ENCODE results near the gene MTURN. TPM values are rescaled to one million over a fixed set of nuclear protein-coding genes. Genes with fewer than 3 reads are reported as not detected.

MTURN gene
- total and polyA plus RNA-seq, 3 experiments from 2014 or later: 4.9 to 6.2 (median 4.9) TPM

- POLR2A ChIA-PET: no interaction called here
- H3K9me3 ChIP-seq (ENCODE audit: low read length): no peaks in the 10 kb centered on the region
- no peak overlapping the region for H3K27ac ChIP-seq (ENCODE audit: low read depth, low read length)
- DNase-seq: no peak
- H3K9me3 Mint-ChIP-seq: peaks cover 3 to 14% (median 12%) of the 10 kb centered on the region in 5 donors
- H3K4me3 Mint-ChIP-seq: no peak overlapping the region
- CTCF ChIA-PET: no interaction called here
- H3K27me3 ChIP-seq (ENCODE audit: insufficient read depth, low read length, poor library complexity, severe bottlenecking): no peaks in the 10 kb centered on the region
- H3K4me1 Mint-ChIP-seq: no peaks in the 10 kb centered on the region
- H3K36me3 ChIP-seq (ENCODE audit: insufficient read depth, low read length): no peaks in the 10 kb centered on the region
- H3K27ac Mint-ChIP-seq: no peak overlapping the region
- no peaks in the 10 kb centered on the region for H3K27me3 Mint-ChIP-seq
- H3K4me3 ChIP-seq (ENCODE audit: low read length): no peak overlapping the region
- H3K4me1 ChIP-seq (ENCODE audit: insufficient read depth, low read length): no peaks in the 10 kb centered on the region
- peaks cover 2 to 10% (median 4%) of the 10 kb centered on the region in 3 donors for H3K36me3 Mint-ChIP-seq
These were observed 61.6 kb downstream of the MTURN start for GRCh38 chr7:30196408-30196807.

DNA sequence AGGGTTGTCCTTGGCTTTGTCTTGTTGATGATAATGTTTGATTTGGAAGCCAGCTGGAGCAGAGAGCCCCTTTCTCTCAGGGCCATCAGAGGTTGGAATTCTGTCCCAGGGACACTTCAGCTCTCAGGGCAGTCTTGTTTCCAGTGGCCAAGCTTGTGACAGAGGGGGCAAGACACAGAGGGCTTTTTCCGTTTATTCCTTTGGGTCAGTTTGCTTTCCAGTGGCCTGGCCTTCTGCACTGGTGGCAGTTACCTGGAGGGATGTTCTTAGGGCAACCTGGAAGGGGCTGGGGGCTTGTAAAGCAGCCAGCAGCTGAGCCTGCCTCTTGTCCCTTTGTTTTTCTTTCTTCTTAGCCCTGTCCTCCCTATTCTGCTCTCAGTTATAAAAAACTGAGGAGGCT, 62.7 kb downstream of the MTURN start:
- Histone ChIP-seq H3K36me3 (ENCODE audit: insufficient read depth, low read length) (no peaks in the 10 kb centered on the region), H3K4me3 (ENCODE audit: low read length) (no peak overlapping the region), H3K27ac (ENCODE audit: low read depth, low read length) (no peak overlapping the region), H3K27me3 (ENCODE audit: insufficient read depth, low read length, poor library complexity, severe bottlenecking) (no peaks in the 10 kb centered on the region), H3K9me3 (ENCODE audit: low read length) (no peaks in the 10 kb centered on the region), H3K4me1 (ENCODE audit: insufficient read depth, low read length) (no peaks in the 10 kb centered on the region)
- Mint-ChIP-seq H3K4me3 (no peak overlapping the region), H3K4me1 (no peaks in the 10 kb centered on the region), H3K27me3 (no peaks in the 10 kb centered on the region), H3K36me3 (peaks cover 2 to 10% (median 4%) of the 10 kb centered on the region in 3 donors), H3K9me3 (peaks cover 3 to 14% (median 12%) of the 10 kb centered on the region in 5 donors), H3K27ac (no peak overlapping the region)
- CTCF ChIA-PET: no interaction called here
- POLR2A ChIA-PET: no interaction called here
- DNase-seq: no peak

- Mint-ChIP-seq H3K4me1 (no peaks in the 10 kb centered on the region), H3K27me3 (no peaks in the 10 kb centered on the region), H3K27ac (no peak overlapping the region), H3K36me3 (peaks cover 2 to 10% (median 4%) of the 10 kb centered on the region in 3 donors), H3K9me3 (peaks cover 3 to 14% (median 12%) of the 10 kb centered on the region in 5 donors), H3K4me3 (no peak overlapping the region)
- Histone ChIP-seq H3K27ac (ENCODE audit: low read depth, low read length) (no peak overlapping the region), H3K9me3 (ENCODE audit: low read length) (no peaks in the 10 kb centered on the region), H3K4me3 (ENCODE audit: low read length) (no peak overlapping the region), H3K36me3 (ENCODE audit: insufficient read depth, low read length) (no peaks in the 10 kb centered on the region), H3K27me3 (ENCODE audit: insufficient read depth, low read length, poor library complexity, severe bottlenecking) (no peaks in the 10 kb centered on the region), H3K4me1 (ENCODE audit: insufficient read depth, low read length) (no peaks in the 10 kb centered on the region)
- ChIA-PET POLR2A (no interaction called here), CTCF (no interaction called here)
- DNase-seq: no peak
These were observed 64.5 kb downstream of the MTURN start for GRCh38 chr7:30199271-30199670.

DNA sequence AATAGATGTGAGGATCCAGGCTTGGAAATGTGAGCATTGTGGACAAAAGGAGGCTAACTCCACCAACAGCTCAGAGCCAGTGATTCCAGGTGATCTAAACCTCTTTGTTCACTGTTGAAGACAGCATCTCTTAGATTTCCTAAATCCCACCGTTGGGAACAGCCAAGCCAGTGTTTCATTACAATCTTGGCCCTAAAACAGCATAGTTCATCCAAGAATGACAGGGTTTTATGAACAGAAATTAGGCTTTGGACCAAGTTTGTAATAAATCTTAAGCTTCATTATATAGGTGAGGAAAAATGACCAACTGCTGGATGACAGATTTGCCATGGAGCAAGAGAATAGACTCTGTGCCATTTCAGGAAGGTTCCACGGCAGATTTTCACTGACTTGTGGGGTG, 65.8 kb downstream of the MTURN start:
- H3K9me3 ChIP-seq (ENCODE audit: low read length): no peaks in the 10 kb centered on the region
- Mint-ChIP-seq H3K4me1 (no peaks in the 10 kb centered on the region), H3K4me3 (no peak overlapping the region), H3K36me3 (peaks cover 1 to 7% (median 4%) of the 10 kb centered on the region in 3 donors), H3K27ac (no peak overlapping the region), H3K27me3 (no peaks in the 10 kb centered on the region), H3K9me3 (peaks cover 1 to 12% (median 7%) of the 10 kb centered on the region in 5 donors)
- no peak overlapping the region for H3K4me3 ChIP-seq (ENCODE audit: low read length)
- POLR2A ChIA-PET: no interaction called here
- no peaks in the 10 kb centered on the region for H3K27me3 ChIP-seq (ENCODE audit: insufficient read depth, low read length, poor library complexity, severe bottlenecking)
- no peak for DNase-seq
- no peak overlapping the region for H3K27ac ChIP-seq (ENCODE audit: low read depth, low read length)
- CTCF ChIA-PET: no interaction called here
- H3K36me3 ChIP-seq (ENCODE audit: insufficient read depth, low read length): no peaks in the 10 kb centered on the region
- H3K4me1 ChIP-seq (ENCODE audit: insufficient read depth, low read length): no peaks in the 10 kb centered on the region

- Histone ChIP-seq H3K4me1 (ENCODE audit: insufficient read depth, low read length) (no peaks in the 10 kb centered on the region), H3K27ac (ENCODE audit: low read depth, low read length) (no peak overlapping the region), H3K36me3 (ENCODE audit: insufficient read depth, low read length) (no peaks in the 10 kb centered on the region), H3K27me3 (ENCODE audit: insufficient read depth, low read length, poor library complexity, severe bottlenecking) (no peaks in the 10 kb centered on the region), H3K4me3 (ENCODE audit: low read length) (no peak overlapping the region), H3K9me3 (ENCODE audit: low read length) (no peaks in the 10 kb centered on the region)
- Mint-ChIP-seq H3K36me3 (peaks cover 0 to 6% (median 2%) of the 10 kb centered on the region in 3 donors), H3K27me3 (no peaks in the 10 kb centered on the region), H3K4me3 (no peak overlapping the region), H3K9me3 (peaks cover 0 to 8% (median 3%) of the 10 kb centered on the region in 5 donors), H3K4me1 (no peaks in the 10 kb centered on the region), H3K27ac (no peak overlapping the region)
- POLR2A ChIA-PET: no interaction called here
- no peak for DNase-seq
- CTCF ChIA-PET: no interaction called here
These were observed 66.4 kb downstream of the MTURN start for GRCh38 chr7:30201161-30201666.

DNA sequence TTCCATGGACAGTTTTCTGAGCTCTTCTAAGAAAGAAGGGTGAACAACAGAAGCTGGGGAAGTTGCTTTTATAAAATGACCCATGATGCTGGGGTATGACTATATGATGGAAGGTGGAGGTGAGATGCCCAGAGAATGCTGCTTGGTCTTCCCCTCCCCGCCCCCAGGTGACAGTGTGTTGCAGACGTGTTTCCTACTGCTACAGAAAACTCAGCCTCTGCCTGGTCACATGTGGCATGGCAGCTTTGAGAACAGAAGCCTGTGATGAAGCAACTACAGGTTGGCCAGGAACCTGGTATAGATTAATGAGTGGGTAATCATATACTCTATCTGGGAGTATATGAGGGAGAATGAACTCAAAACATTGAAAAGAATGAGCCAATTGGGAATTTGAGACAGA, 67.1 kb downstream of the MTURN start:
- H3K4me3 ChIP-seq (ENCODE audit: low read length): no peak overlapping the region
- H3K27me3 ChIP-seq (ENCODE audit: insufficient read depth, low read length, poor library complexity, severe bottlenecking): no peaks in the 10 kb centered on the region
- POLR2A ChIA-PET: no interaction called here
- Mint-ChIP-seq H3K27me3 (no peaks in the 10 kb centered on the region), H3K9me3 (peaks cover 0 to 1% (median 0%) of the 10 kb centered on the region in 5 donors), H3K4me3 (no peak overlapping the region), H3K36me3 (peaks cover 0 to 4% (median 2%) of the 10 kb centered on the region in 3 donors), H3K4me1 (no peaks in the 10 kb centered on the region), H3K27ac (peak overlapping the region in 1 of 8 donors; percentile 29)
- no peak for DNase-seq
- H3K36me3 ChIP-seq (ENCODE audit: insufficient read depth, low read length): no peaks in the 10 kb centered on the region
- no peak overlapping the region for H3K27ac ChIP-seq (ENCODE audit: low read depth, low read length)
- H3K9me3 ChIP-seq (ENCODE audit: low read length): no peaks in the 10 kb centered on the region
- CTCF ChIA-PET: no interaction called here
- H3K4me1 ChIP-seq (ENCODE audit: insufficient read depth, low read length): no peaks in the 10 kb centered on the region

DNA sequence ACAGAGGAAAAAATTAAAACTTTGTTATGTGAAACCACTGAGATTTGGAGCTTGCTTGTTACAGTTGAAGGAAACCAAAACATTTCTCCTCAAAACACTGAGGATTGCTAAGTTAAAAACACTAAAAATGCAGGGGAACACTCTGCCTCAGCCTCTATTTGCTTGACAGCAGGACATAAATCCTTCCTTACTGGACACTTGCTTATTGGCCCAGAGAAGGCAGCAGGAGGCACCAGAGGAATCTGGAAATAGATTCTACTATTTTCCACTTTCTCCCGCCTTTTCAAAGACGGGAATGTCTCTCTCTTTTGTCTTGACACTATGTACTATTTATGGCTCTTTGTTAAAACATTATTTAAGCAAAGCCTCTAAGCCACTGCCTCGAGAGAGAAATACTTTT, 67.9 kb downstream of the MTURN start:
- Mint-ChIP-seq H3K4me1 (no peaks in the 10 kb centered on the region), H3K36me3 (peaks cover 0 to 2% (median 0%) of the 10 kb centered on the region in 3 donors), H3K9me3 (no peaks in the 10 kb centered on the region), H3K4me3 (no peak overlapping the region), H3K27ac (peak overlapping the region in 1 of 8 donors; percentile 77), H3K27me3 (no peaks in the 10 kb centered on the region)
- Histone ChIP-seq H3K27ac (ENCODE audit: low read depth, low read length) (no peak overlapping the region), H3K4me1 (ENCODE audit: insufficient read depth, low read length) (no peaks in the 10 kb centered on the region), H3K36me3 (ENCODE audit: insufficient read depth, low read length) (no peaks in the 10 kb centered on the region), H3K9me3 (ENCODE audit: low read length) (no peaks in the 10 kb centered on the region), H3K27me3 (ENCODE audit: insufficient read depth, low read length, poor library complexity, severe bottlenecking) (no peaks in the 10 kb centered on the region), H3K4me3 (ENCODE audit: low read length) (no peak overlapping the region)
- ChIA-PET CTCF (no interaction called here), POLR2A (no interaction called here)
- DNase-seq: no peak

DNA sequence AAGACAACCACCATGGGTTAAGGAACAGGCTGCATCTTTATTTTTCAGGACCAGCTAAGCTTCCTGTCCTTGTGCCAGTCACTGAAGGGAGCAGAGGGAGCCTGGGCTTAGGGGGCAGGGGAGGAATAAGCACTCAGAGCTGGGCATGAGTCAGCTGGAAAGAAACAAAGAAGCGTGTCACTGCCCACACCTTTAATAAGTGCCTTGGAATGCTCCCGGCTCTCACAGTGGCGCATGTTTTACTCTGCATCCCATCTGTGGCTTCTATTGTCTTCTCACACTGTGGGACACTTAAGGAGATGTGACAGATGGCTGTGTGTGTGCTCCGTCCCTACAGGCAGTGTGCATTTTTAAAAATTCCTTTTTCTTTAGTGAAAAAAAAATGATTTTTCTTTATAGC, 71.7 kb downstream of the MTURN start:
- peaks cover 0 to 2% of the 10 kb centered on the region in 2 donors for H3K27me3 Mint-ChIP-seq
- DNase-seq: no peak
- no peak overlapping the region for H3K4me3 ChIP-seq (ENCODE audit: low read length)
- H3K36me3 Mint-ChIP-seq: no peaks in the 10 kb centered on the region
- no peaks in the 10 kb centered on the region for H3K9me3 Mint-ChIP-seq
- H3K27ac ChIP-seq (ENCODE audit: low read depth, low read length): no peak overlapping the region
- ChIA-PET CTCF (no interaction called here), POLR2A (no interaction called here)
- no peak overlapping the region for H3K27ac Mint-ChIP-seq
- H3K27me3 ChIP-seq (ENCODE audit: insufficient read depth, low read length, poor library complexity, severe bottlenecking): no peaks in the 10 kb centered on the region
- H3K4me3 Mint-ChIP-seq: no peak overlapping the region
- H3K4me1 ChIP-seq (ENCODE audit: insufficient read depth, low read length): no peaks in the 10 kb centered on the region
- H3K36me3 ChIP-seq (ENCODE audit: insufficient read depth, low read length): no peaks in the 10 kb centered on the region
- H3K4me1 Mint-ChIP-seq: no peaks in the 10 kb centered on the region
- H3K9me3 ChIP-seq (ENCODE audit: low read length): no peaks in the 10 kb centered on the region

- H3K4me3 ChIP-seq (ENCODE audit: low read length): no peak overlapping the region
- Mint-ChIP-seq H3K4me1 (no peaks in the 10 kb centered on the region), H3K36me3 (no peaks in the 10 kb centered on the region), H3K27ac (no peak overlapping the region), H3K4me3 (no peak overlapping the region), H3K9me3 (no peaks in the 10 kb centered on the region), H3K27me3 (peaks cover 2 to 3% of the 10 kb centered on the region in 2 donors)
- POLR2A ChIA-PET: no interaction called here
- H3K36me3 ChIP-seq (ENCODE audit: insufficient read depth, low read length): no peaks in the 10 kb centered on the region
- DNase-seq: no peak
- no peaks in the 10 kb centered on the region for H3K4me1 ChIP-seq (ENCODE audit: insufficient read depth, low read length)
- no peaks in the 10 kb centered on the region for H3K9me3 ChIP-seq (ENCODE audit: low read length)
- no peak overlapping the region for H3K27ac ChIP-seq (ENCODE audit: low read depth, low read length)
- CTCF ChIA-PET: no interaction called here
- no peaks in the 10 kb centered on the region for H3K27me3 ChIP-seq (ENCODE audit: insufficient read depth, low read length, poor library complexity, severe bottlenecking)
These were observed 72.2 kb downstream of the MTURN start for GRCh38 chr7:30206942-30207341.

Data from CD8-positive, alpha-beta memory T cell (primary cell).